Smooth muscle cell (in vitro differentiated cells): Measurements from ENCODE around the gene RAPGEF1. TPM values are rescaled to one million over a fixed set of nuclear protein-coding genes. Genes with fewer than 3 reads are reported as not detected.
A peak's percentile ranks its signal among the peaks of the same experiment; 100 is the strongest.

Source experiments
- DNase-seq: peaks from one replicate; lab custom pipeline; 2025; ENCODE audit not compliant: unreplicated experiment; lab: John Stamatoyannopoulos, UW
- H2AFZ ChIP-seq: fragments of 200-600 bp; sonication (generic); 2 replicates; pipeline ENCODE4 v1.6.0; 2016; ENCODE audit warnings: antibody characterized with exemption, low read depth, mild to moderate bottlenecking
- H3F3A ChIP-seq: fragments of 200-600 bp; sonication (generic); 2 replicates; pipeline ENCODE4 v1.6.0; 2017; ENCODE audit warnings: antibody characterized with exemption, low read depth
- H3K27ac ChIP-seq: fragments of 200-600 bp; sonication (generic); 2 replicates; pipeline ENCODE4 v1.5.1; 2016; ENCODE audit warnings: low read depth, mild to moderate bottlenecking
- H3K27me3 ChIP-seq: fragments of 200-600 bp; sonication (generic); 2 replicates; pipeline ENCODE4 v1.6.1; 2016; ENCODE audit warnings: low read depth, mild to moderate bottlenecking
- H3K36me3 ChIP-seq: fragments of 200-600 bp; sonication (generic); 2 replicates; pipeline ENCODE4 v1.5.1; 2016; ENCODE audit warnings: low read depth
- H3K4me1 ChIP-seq: fragments of 200-600 bp; sonication (generic); 2 replicates; pipeline ENCODE4 v1.5.1; 2016; ENCODE audit warnings: low read depth
- H3K4me2 ChIP-seq: fragments of 200-600 bp; sonication (generic); 2 replicates; pipeline ENCODE4 v1.6.0; 2016; ENCODE audit warnings: mild to moderate bottlenecking
- H3K4me3 ChIP-seq: fragments of 200-600 bp; sonication (generic); 2 replicates; pipeline ENCODE4 v1.5.1; 2016; ENCODE audit warnings: mild to moderate bottlenecking
- H3K79me2 ChIP-seq: fragments of 200-600 bp; sonication (generic); 2 replicates; pipeline ENCODE4 v1.6.0; 2016; ENCODE audit warnings: low read depth, mild to moderate bottlenecking
- H3K9ac ChIP-seq: fragments of 200-600 bp; sonication (generic); 2 replicates; pipeline ENCODE4 v1.6.0; 2016; ENCODE audit warnings: low read depth
- H3K9me3 ChIP-seq: fragments of 200-600 bp; sonication (generic); replicated peaks from 2 replicates; pipeline ENCODE4 v1.5.1; 2016; ENCODE audit warnings: low read depth
- H4K20me1 ChIP-seq: fragments of 200-600 bp; sonication (generic); 2 replicates; pipeline ENCODE4 v1.6.0; 2016; ENCODE audit warnings: low read depth
- WGBS: methylation state at CpG from one replicate; pipeline ENCODE4 v1.1.7; 2016; ENCODE audit warnings: low lambda C conversion rate; 5-methylcytosine and 5-hydroxymethylcytosine counted together
- polyA plus RNA-seq: library from polyadenylated mRNA; unstranded; fragments of >200 nt; fragmentation: Nextera tagmentation; extraction: Ambion mirVana; gene quantifications from 2 replicates; pipeline ENCODE4 v1.2.1, GENCODE V29; 2016
- total RNA-seq: library from RNA; depleted of rRNA; stranded (reverse); fragments of >200 nt; gene quantifications from 2 replicates; pipeline ENCODE4 v1.2.3, GENCODE V29; 2014
- TF ChIP-seq, protein P1 (sequence below): fragments of 200-600 bp; sonication (generic); IDR thresholded peaks from 2 replicates; pipeline ENCODE4 v1.5.1; 2017; ENCODE audit warnings: borderline replicate concordance, mild to moderate bottlenecking, antibody characterized with exemption; ENCODE audit not compliant: insufficient read depth, poor library complexity, severe bottlenecking

RAPGEF1 gene
- total and polyA plus RNA-seq, 2 experiments from 2014 or later = 16.4 to 17.8 TPM

DNA sequence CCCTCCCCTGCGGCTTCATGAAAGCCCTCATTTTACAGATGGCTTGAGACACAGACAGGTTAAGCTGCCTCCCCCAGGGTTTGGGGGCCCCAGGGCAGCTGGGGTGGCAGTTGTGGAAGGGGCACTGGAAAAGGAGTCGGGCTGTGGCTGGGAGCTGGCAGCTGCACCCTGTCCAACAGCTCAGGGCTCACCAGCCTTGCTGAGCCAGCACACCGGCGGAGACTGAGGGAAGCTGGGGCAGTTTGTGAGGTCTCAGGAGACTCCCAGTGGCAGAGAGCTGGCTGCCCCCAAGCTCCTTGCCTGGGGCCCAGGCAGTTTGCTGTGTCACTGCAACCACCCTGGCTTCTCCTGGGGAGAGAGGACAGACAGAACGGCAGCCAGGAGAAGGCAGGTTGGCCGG, 34.8 kb upstream of the RAPGEF1 start:
- H3F3A ChIP-seq = no peaks in the 10 kb centered on the region
- H3K9me3 ChIP-seq = no peaks in the 10 kb centered on the region
- no peak overlapping the region for H2AFZ ChIP-seq
- no peak for DNase-seq
- no peaks in the 10 kb centered on the region for H3K79me2 ChIP-seq
- H3K4me2 ChIP-seq = no peak overlapping the region
- 91% methylated on average over 6 of the region's 6 CpGs for WGBS
- TF ChIP-seq, protein P1, sequence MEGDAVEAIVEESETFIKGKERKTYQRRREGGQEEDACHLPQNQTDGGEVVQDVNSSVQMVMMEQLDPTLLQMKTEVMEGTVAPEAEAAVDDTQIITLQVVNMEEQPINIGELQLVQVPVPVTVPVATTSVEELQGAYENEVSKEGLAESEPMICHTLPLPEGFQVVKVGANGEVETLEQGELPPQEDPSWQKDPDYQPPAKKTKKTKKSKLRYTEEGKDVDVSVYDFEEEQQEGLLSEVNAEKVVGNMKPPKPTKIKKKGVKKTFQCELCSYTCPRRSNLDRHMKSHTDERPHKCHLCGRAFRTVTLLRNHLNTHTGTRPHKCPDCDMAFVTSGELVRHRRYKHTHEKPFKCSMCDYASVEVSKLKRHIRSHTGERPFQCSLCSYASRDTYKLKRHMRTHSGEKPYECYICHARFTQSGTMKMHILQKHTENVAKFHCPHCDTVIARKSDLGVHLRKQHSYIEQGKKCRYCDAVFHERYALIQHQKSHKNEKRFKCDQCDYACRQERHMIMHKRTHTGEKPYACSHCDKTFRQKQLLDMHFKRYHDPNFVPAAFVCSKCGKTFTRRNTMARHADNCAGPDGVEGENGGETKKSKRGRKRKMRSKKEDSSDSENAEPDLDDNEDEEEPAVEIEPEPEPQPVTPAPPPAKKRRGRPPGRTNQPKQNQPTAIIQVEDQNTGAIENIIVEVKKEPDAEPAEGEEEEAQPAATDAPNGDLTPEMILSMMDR = no peak
- H3K4me1 ChIP-seq = no peaks in the 10 kb centered on the region
- no peaks in the 10 kb centered on the region for H4K20me1 ChIP-seq
- peaks cover 6% of the 10 kb centered on the region for H3K27me3 ChIP-seq
- H3K9ac ChIP-seq = no peak overlapping the region
- H3K4me3 ChIP-seq = no peak overlapping the region
- H3K27ac ChIP-seq = no peak overlapping the region
- no peaks in the 10 kb centered on the region for H3K36me3 ChIP-seq

DNA sequence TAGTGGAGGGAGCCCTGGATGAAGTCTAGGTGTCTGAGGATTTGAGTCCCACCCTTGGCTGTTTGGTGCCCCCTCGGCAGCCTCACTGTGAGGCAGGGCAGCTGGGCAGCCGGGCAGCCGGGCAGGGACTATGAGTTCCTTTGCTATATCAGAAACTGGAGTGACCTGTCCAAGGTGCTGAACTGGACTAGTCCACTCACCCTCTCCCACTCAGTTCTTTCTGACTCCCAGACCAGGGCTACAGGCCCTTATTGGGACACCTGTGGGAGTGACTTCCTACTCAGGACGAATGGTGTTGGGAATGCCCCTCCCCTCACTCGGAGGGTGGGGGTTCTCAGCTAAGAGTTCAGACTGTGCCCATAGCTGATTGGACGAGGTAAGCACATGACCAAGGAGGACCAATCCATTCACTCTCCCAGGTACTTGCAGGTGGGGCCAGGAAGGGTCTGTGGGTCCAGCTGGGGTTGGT, 34.1 kb upstream of the RAPGEF1 start:
- TF ChIP-seq, protein P1 = no peak
- 38% methylated on average over 6 of the region's 6 CpGs for WGBS
- Histone ChIP-seq H3K4me2 (no peak overlapping the region), H3K4me1 (no peaks in the 10 kb centered on the region), H4K20me1 (no peaks in the 10 kb centered on the region), H3F3A (no peaks in the 10 kb centered on the region), H3K36me3 (no peaks in the 10 kb centered on the region), H3K27me3 (peaks cover 6% of the 10 kb centered on the region), H3K9me3 (no peaks in the 10 kb centered on the region), H3K9ac (no peak overlapping the region), H3K27ac (no peak overlapping the region), H3K4me3 (no peak overlapping the region), H3K79me2 (no peaks in the 10 kb centered on the region), H2AFZ (no peak overlapping the region)
- DNase-seq = peak; percentile 14

DNA sequence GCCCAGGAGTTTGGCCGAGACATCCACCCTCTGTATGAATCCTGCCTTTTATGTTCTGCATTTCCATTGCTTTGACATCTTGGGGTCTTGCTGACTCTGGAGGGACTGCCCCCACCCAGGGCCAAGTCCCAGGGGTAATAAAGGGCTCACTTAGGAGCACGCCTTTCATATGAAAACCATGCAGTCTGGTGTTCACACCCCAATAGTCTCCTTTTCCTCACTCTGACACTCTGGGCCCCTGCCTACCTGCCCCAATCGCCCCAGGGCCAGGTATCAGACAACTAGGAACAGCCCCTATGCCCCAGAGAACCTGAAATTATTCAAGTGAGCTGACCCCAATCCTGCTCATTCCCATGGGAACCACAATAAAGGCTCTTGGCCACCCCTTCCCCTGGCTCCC, 33.1 kb upstream of the RAPGEF1 start:
- TF ChIP-seq, protein P1 = no peak
- no peaks in the 10 kb centered on the region for H3K79me2 ChIP-seq
- H3K4me1 ChIP-seq = no peaks in the 10 kb centered on the region
- no peak overlapping the region for H3K4me3 ChIP-seq
- H2AFZ ChIP-seq = no peak overlapping the region
- H3K36me3 ChIP-seq = no peaks in the 10 kb centered on the region
- no peak overlapping the region for H3K4me2 ChIP-seq
- peaks cover 6% of the 10 kb centered on the region for H3K27me3 ChIP-seq
- H3K9me3 ChIP-seq = no peaks in the 10 kb centered on the region
- no peak overlapping the region for H3K9ac ChIP-seq
- no peak for DNase-seq
- WGBS = 76% methylated on average over 3 of the region's 3 CpGs
- no peak overlapping the region for H3K27ac ChIP-seq
- H3F3A ChIP-seq = no peaks in the 10 kb centered on the region
- H4K20me1 ChIP-seq = no peaks in the 10 kb centered on the region

DNA sequence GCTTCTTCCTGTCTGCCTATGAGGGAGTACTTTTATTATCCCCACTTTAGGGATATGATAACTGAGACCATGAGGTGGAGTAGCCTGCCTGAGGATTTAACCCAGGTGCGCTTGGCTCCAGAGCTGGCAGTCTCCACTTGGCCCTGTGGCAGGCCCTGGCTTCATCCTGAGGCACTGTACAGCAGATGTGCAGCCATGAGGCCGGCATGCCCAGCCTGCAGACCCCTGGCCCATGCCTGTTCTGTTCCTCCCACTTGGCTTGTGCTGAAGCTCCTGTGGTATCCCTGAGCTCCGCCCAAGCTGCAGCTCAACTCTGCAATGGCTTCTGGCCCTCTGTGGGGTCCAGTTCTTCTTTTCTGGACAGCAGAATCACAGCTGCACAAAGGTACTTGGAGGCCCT, 31.8 kb upstream of the RAPGEF1 start:
- H3K9ac ChIP-seq = no peak overlapping the region
- TF ChIP-seq, protein P1 = no peak
- 76% methylated on average over 3 of the region's 3 CpGs for WGBS

More for the DNA sequence above, 31.8 kb upstream of the RAPGEF1 start:
- no peak for DNase-seq
- H2AFZ ChIP-seq = no peak overlapping the region
- no peaks in the 10 kb centered on the region for H3K36me3 ChIP-seq
- H3F3A ChIP-seq = no peaks in the 10 kb centered on the region
- peaks cover 6% of the 10 kb centered on the region for H3K27me3 ChIP-seq
- no peaks in the 10 kb centered on the region for H4K20me1 ChIP-seq
- H3K27ac ChIP-seq = no peak overlapping the region
- H3K79me2 ChIP-seq = no peaks in the 10 kb centered on the region
- H3K4me3 ChIP-seq = no peak overlapping the region
- no peaks in the 10 kb centered on the region for H3K4me1 ChIP-seq
- H3K9me3 ChIP-seq = no peaks in the 10 kb centered on the region
- no peak overlapping the region for H3K4me2 ChIP-seq
